ENCODE results near the gene TEX264. TPM values are rescaled to one million over a fixed set of nuclear protein-coding genes. Genes with fewer than 3 reads are reported as not detected.
"Not testable (repeated sequence)": the region's sequence is repeated elsewhere in the genome, so short reads cannot be mapped to it uniquely, and the experiment has no call there.

Gene TEX264, protein sequence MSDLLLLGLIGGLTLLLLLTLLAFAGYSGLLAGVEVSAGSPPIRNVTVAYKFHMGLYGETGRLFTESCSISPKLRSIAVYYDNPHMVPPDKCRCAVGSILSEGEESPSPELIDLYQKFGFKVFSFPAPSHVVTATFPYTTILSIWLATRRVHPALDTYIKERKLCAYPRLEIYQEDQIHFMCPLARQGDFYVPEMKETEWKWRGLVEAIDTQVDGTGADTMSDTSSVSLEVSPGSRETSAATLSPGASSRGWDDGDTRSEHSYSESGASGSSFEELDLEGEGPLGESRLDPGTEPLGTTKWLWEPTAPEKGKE
- total RNA-seq: 10 to 100 TPM; 25.7 to 44.0 TPM

DNA sequence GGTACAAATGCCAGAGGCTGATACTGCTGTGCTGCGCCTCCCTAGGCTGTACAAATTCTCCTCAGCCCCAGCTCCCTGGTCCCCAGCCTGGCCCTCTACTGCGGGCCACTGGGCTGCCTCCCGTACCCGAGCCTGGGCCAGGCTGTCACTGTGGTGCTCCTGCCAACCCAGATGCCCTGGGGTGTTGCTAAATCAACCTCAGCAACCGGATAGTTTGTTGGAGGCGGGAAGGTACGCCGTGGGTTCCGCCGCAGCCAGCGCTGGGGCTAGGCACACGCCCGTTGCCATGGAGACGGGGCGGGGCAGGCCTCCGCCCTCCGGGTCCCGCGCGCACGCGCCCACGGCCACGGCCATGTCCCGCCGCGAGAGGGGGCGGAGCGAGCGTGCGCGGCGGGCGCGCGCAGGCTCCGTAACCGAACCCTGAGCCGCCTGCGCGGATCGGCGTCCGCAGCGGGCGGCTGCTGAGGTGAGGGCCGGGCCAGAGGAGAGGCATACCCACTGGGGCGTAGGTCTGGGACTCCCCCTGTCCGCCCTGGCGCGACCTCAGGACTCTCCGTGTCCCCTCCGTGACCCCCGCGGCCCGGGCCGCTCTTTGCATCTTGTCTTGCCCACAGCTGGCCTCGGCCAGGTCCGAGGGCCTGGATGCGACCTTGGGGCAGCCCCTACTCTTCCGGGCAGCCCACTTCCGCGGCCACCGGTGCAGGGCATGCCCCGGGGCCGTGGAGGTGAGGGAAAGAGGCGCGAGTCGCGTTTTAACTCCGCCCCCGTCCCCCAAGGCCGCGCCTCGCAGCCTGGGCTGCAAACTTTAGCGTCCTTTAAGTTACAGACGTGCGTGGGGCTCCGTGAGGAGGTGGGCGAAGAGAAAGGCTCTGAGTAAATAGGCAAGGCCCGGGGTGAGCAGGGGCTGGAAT is at the start of gene TEX264:
Gene TEX264, plus strand, starts transcription at position 430 of the 911 bp plus-strand sequence. CDS start 3,053 bp downstream, outside the sequence.
- ATAC-seq: peak; percentile 68 to 77
- H3K27ac Mint-ChIP-seq: peak within 1 kb of the TSS; percentile 76 to 90
- H3K9me3 Mint-ChIP-seq: no peaks in the 10 kb centered on the region
- DNase-seq (ENCODE audit: low spot score in 2 of 2): peak; percentile 91 to 93
- H3K36me3 Mint-ChIP-seq: peaks cover 8 to 15% of the 10 kb centered on the region in 2 donors

DNA sequence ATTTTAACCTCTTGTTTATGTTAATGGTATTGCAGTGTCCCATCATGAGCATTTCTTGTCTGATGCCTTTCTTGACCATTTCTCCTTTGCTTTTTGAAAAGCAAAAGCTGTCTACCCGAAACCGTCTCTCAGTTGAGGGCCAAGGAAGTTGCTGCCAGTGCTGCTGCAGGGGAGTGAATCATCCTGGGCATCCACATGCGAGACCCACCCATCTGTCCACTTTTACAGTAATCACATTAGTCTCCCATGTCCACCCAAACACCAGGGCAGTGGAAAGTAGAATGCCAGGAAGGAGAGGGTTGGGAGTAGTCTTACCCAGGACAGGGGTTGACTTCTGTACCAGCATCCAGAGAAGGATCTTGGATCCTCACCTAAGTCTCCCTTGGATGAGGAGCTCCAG is 48.6 kb upstream of the TEX264 start:
- Mint-ChIP-seq H3K9me3 (no peaks in the 10 kb centered on the region), H3K36me3 (no peaks in the 10 kb centered on the region), H3K27ac (peak overlapping the region in 1 of 2 donors; percentile 62)
- ATAC-seq (no peak), DNase-seq (ENCODE audit: low spot score in 2 of 2) (no peak)

DNA sequence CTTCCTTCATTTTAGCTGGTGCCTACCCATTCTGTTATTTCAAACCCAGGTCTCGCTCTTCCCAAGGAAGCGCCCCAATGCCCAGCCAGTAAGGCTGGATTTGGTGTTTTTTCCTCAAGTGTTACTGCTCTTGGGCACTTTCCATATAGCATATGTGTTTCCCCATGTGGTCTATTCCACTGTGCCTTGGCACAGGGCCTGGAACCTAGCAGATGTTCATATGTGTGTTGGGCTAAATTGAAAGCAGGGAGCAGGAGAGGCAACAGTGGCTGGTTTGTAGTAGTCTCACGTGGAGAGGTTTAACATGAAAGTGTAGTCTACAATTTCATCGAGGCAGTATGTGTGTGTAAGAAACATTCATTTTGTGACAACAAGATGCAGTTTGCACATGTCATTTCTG is 48.2 kb upstream of the TEX264 start:
- no peaks in the 10 kb centered on the region for H3K36me3 Mint-ChIP-seq
- DNase-seq (ENCODE audit: low spot score in 2 of 2) (no peak), ATAC-seq (no peak)
- H3K9me3 Mint-ChIP-seq: no peaks in the 10 kb centered on the region
- peak overlapping the region in 1 of 2 donors; percentile 62 for H3K27ac Mint-ChIP-seq

DNA sequence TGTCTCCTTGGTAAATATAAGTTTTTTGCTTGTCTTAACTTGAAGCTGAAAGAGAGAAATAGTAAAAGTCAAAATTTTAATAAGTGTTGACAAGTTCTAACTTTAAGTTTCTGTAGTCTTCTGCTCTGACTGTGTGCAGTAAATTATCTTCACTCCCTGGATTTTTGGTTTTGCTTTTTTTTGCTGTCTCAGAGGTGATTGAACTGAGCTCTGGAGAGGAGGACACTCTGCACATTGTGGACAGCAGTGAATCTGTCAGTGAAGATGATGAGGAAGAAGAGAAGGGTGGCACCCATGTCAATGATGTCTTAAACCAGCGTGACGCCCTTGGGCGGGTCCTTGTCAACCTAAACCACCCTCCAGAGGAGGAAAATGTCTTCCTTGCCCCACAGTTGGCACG is 40.5 kb upstream of the TEX264 start:
- ATAC-seq: no peak
- H3K36me3 Mint-ChIP-seq: peaks cover 5 to 18% of the 10 kb centered on the region in 2 donors

DNA sequence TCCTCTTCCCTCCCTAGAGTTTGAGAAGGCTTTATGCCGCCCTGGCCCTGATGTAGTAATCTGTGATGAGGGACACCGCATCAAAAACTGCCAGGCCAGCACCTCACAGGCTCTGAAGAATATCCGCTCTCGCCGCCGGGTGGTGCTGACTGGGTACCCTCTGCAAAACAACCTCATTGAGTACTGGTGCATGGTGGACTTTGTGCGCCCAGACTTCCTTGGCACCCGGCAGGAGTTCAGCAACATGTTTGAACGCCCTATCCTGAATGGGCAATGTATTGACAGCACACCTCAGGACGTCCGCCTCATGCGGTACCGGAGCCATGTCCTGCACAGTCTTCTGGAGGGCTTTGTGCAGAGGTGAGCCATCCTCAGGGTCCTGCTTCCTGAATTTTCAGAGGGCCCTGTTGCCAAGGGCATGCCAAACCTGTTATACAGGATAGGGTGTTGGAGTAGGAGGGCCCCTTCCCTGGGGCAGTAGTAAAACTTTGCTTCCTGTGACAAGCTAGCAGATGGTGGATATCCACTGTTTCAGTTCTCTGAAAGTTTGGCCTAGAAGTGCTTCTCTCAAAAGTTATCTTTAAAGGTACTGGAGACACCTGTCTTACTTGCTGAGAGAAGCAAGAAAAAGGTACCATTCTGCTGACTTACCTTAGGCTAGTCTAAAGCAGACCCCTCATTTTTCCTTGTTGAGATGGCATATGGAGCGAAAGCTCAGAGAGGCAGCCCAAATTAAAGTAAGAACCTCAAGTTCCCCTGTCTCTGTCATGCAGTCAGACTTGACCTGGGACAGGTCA is 33.7 kb upstream of the TEX264 start:
- H3K9me3 Mint-ChIP-seq: no peaks in the 10 kb centered on the region
- H3K27ac Mint-ChIP-seq: no peak overlapping the region
- peak in 1 of 2 donors; percentile 22 for ATAC-seq
- no peak for DNase-seq (ENCODE audit: low spot score in 2 of 2)
- peaks cover 0 to 9% of the 10 kb centered on the region in 2 donors for H3K36me3 Mint-ChIP-seq

More for the DNA sequence above, 40.5 kb upstream of the TEX264 start:
- no peak for DNase-seq (ENCODE audit: low spot score in 2 of 2)
- H3K9me3 Mint-ChIP-seq: no peaks in the 10 kb centered on the region
- H3K27ac Mint-ChIP-seq: peak overlapping the region in 1 of 2 donors; percentile 5

DNA sequence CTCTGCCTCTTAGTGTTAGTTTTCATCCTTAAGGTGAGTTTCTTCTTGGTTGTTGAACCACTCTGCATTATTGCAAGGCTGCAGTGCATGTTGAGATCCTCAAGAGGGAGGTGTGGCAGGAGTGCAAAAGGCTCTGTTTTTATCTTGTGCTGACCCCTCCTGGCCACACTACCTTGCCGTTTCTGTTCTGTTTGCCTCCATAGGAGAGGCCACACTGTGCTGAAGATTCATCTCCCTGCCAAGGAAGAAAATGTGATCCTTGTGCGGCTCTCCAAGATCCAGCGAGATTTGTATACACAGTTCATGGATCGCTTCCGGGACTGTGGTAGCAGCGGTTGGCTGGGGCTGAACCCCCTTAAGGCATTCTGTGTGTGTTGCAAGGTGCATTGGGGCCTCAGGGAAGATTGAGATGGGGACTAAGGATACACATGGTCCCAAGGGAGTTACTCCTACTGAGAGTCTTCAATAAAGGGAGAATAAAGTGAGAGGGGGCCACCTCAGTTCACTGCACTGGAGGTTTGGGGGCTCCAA is 33.0 kb upstream of the TEX264 start:
- no peak overlapping the region for H3K27ac Mint-ChIP-seq
- DNase-seq (ENCODE audit: low spot score in 2 of 2) (peak in 1 of 2 donors; percentile 19), ATAC-seq (peak; percentile 62 to 76)
- no peaks in the 10 kb centered on the region for H3K9me3 Mint-ChIP-seq
- peaks cover 0 to 9% of the 10 kb centered on the region in 2 donors for H3K36me3 Mint-ChIP-seq

DNA sequence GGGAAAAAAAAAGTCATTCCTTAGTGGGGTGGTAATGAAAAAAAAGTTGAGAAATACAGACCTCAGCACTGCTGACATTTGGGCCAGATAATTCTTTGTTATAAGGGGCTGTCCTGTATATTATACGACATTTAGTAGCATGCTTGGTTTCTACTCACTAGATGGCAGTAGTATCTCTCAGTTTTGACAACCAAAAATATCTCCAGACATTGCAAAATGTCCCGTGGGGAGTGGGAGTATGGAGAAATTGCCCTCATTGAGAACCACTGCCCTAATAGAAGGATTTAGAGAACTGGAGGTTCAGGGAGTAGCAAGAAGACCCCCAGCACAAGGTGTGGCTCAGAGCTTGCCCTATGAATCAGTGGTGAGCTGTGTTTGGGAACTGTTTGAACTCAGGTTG is 28.6 kb upstream of the TEX264 start:
- no peak for ATAC-seq
- Mint-ChIP-seq H3K9me3 (no peaks in the 10 kb centered on the region), H3K27ac (no peak overlapping the region), H3K36me3 (peaks cover 20 to 22% of the 10 kb centered on the region in 2 donors)
- no peak for DNase-seq (ENCODE audit: low spot score in 2 of 2)

DNA sequence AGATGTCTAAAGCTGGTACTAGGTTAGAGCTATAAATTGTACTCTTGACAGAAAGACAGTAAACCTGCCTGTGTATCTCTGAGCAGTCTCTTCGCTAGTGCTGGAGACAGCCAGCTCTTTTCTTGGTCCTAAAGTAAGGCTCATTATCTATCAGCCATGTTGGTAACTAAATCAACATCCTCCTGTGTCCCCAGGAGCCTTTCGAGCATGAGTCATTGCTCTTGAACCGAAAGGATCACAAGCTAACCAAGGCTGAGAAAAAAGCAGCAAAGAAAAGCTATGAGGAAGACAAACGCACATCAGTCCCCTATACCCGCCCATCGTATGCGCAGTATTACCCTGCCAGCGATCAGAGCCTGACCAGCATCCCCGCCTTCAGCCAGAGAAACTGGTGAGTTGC is 25.0 kb upstream of the TEX264 start:
- Mint-ChIP-seq H3K9me3 (peaks cover 0 to 6% of the 10 kb centered on the region in 2 donors), H3K36me3 (peaks cover 38 to 39% of the 10 kb centered on the region in 2 donors), H3K27ac (peak overlapping the region in 1 of 2 donors; percentile 83)
- DNase-seq (ENCODE audit: low spot score in 2 of 2) (no peak), ATAC-seq (no peak)

DNA sequence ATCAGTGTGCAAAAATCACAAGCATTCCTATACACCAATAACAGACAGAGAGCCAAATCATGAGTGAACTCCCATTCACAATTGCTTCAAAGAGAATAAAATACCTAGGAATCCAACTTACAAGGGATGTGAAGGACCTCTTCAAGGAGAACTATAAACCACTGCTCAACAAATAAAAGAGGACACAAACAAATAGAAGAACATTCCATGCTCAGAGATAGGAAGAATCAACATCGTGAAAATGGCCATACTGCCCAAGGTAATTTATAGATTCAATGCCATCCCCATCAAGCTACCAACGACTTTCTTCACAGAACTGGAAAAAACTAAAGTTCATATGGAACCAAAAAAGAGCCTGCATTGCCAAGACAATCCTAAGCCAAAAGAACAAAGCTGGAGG is 18.9 kb upstream of the TEX264 start:
- H3K27ac Mint-ChIP-seq; H3K9me3 Mint-ChIP-seq; ATAC-seq; DNase-seq (ENCODE audit: low spot score in 2 of 2): not testable (repeated sequence)
- H3K36me3 Mint-ChIP-seq: peaks cover 25 to 28% of the 10 kb centered on the region in 2 donors

DNA sequence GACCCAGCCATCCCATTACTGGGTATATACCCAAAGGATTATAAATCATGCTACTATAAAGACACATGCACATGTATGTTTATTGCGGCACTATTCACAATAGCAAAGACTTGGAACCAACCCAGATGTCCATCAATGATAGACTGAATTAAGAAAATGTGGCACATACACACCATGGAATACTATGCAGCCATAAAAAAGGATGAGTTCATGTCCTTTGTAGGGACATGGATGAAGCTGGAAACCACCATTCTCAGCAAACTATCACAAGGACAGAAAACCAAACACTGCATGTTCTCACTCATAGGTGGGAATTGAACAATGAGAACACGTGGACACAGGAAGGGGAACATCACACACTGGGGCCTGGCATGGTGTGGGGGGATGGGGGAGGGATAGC is 17.6 kb upstream of the TEX264 start:
- peaks cover 23 to 27% of the 10 kb centered on the region in 2 donors for H3K36me3 Mint-ChIP-seq
- DNase-seq (ENCODE audit: low spot score in 2 of 2); H3K9me3 Mint-ChIP-seq; ATAC-seq; H3K27ac Mint-ChIP-seq: not testable (repeated sequence)

DNA sequence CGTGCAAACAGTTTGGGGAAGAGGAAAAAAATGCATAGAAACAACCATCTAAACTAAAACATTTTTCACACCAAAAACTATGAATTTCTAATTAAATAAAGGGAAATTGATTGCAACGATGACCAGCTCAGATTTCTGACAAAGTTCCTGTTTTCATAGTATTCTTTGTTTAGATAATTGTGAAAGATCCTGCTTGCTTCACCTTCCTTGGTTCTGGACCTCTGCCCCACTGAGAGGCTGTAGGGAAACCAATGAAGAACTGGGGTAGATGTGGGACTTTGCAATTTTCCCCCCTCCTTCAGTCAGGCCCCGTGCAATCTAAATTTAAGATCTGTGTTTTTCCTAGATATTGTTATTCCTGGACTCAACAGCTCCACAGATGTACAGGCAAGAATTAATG is 13.8 kb upstream of the TEX264 start:
- Mint-ChIP-seq H3K36me3 (peaks cover 2% of the 10 kb centered on the region in 2 donors), H3K27ac (peak overlapping the region in 1 of 2 donors; percentile 73), H3K9me3 (no peaks in the 10 kb centered on the region)
- ATAC-seq (no peak), DNase-seq (ENCODE audit: low spot score in 2 of 2) (no peak)

DNA sequence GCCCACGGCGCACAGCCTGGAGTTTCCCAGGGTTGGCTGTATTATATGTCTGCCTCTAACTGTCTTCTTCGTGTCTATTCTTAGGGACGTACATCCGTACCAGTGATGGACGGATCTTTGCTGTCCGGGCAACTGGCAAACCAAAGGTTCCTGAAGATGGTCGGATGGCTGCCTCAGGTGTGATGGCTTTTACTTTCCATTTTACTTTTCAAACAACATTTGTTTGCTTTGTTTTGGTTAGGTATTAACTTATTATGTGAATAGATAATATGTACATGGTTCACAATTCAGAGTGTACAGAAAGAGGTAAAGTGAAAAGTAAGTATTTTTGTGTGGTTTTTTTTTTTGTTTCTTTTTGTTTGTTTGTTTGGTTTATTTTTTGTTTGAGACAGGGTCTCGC is 11.1 kb upstream of the TEX264 start:
- H3K36me3 Mint-ChIP-seq: no peaks in the 10 kb centered on the region
- H3K9me3 Mint-ChIP-seq: no peaks in the 10 kb centered on the region
- DNase-seq (ENCODE audit: low spot score in 2 of 2) (no peak), ATAC-seq (no peak)
- H3K27ac Mint-ChIP-seq: peak overlapping the region in 1 of 2 donors; percentile 62

DNA sequence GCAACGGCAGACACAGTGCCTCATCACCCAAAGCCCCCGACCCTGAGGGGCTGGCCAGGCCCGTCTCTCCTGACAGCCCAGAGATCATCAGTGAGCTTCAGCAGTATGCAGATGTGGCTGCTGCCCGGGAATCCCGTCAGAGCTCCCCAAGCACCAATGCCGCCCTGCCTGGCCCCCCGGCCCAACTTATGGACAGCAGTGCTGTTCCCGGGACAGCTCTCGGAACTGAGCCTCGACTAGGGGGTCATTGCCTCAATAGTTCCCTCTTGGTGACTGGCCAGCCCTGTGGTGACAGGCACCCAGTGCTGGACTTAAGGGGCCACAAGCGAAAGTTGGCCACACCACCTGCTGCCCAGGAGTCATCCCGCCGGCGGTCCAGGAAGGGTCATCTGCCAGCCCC is 8.6 kb upstream of the TEX264 start:
- DNase-seq (ENCODE audit: low spot score in 2 of 2) (no peak), ATAC-seq (no peak)
- Mint-ChIP-seq H3K36me3 (no peaks in the 10 kb centered on the region), H3K27ac (peak overlapping the region in 1 of 2 donors; percentile 65), H3K9me3 (no peaks in the 10 kb centered on the region)

DNA sequence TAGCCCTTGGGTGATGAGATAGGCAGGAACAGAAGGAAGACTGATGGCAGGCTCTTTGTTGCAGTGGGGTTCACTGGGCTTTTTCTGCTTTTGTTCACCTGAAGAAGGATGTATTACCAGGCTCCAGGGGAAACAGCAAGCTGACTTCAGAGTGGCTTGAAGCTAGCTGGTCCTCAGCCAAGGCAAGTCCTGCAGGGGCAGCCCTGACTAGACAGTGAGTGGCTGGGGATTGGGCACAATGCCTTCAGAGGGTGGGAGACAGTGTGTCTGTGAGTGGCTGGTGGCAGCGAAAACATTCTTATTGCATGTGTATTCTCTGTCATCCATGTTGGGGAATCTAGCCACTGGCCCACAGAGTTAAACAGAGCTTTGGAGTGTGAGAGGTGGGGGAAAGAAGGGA is 2.3 kb upstream of the TEX264 start:
- DNase-seq (ENCODE audit: low spot score in 2 of 2): no peak

DNA sequence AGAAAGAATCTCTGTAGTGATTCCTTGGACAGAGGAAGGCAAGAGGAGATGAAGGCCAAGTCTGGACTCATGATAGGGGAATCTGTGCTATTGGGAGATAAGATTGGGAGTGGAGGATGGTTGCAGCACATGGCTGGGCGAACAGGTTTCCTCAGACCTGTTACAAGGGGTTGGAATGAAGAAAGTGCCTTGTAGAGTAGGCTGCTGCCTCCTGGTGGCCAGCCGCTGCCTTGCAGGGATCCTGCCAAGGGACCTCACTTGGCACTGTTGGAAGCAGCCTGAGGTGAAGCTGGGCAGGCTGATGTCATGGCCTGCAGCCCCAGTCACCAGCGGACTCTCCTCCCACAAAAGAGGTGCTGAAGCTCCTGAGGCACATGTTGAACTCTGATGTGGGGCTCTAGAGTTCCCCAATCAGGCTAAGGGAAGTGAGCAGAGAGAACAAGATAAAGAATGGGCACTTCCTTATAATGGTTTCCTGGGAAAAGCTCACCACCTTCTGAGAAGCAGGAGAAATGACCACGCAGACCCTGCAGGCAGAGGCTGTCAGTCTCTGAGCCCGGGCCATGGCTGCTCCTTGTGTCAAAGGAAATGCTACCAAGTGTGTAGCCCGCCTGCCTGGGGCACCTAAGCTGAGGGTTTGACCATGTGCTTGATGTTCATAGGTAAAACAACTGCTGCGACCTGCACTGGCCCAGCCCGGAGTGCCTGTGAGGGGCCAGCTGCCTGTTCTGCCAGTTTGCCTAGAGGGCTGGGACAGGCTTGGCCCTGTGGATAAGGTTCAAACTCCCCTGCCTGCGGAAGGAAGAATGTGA is 1.6 kb upstream of the TEX264 start:
- Mint-ChIP-seq H3K9me3 (no peaks in the 10 kb centered on the region), H3K36me3 (peaks cover 0 to 6% of the 10 kb centered on the region in 2 donors), H3K27ac (peak overlapping the region in 1 of 2 donors; percentile 90)
- ATAC-seq (peak; percentile 40 to 41), DNase-seq (ENCODE audit: low spot score in 2 of 2) (peak; percentile 87 to 88)

More for the DNA sequence above, 2.3 kb upstream of the TEX264 start:
- ATAC-seq: no peak
- Mint-ChIP-seq H3K36me3 (peaks cover 0 to 6% of the 10 kb centered on the region in 2 donors), H3K27ac (peak overlapping the region in 1 of 2 donors; percentile 90), H3K9me3 (no peaks in the 10 kb centered on the region)

Data from activated naive CD4-positive, alpha-beta T cell treated with anti-CD3 and anti-CD28 coated beads, Interleukin-2, amount 50 U/mL, for 72 hours (primary cell).